ENCODE measurements around the gene ARID5B.

ARID5B gene

GRCh38 chr10:61888744-61889143, 12.8 kb upstream of the ARID5B start:
- DNase-seq (ENCODE audit: low read depth, low spot score), result no peak

- DNase-seq (ENCODE audit: low read depth, low spot score), result no peak
These were observed 11.1 kb upstream of the ARID5B start for GRCh38 chr10:61890430-61890829.

DNA sequence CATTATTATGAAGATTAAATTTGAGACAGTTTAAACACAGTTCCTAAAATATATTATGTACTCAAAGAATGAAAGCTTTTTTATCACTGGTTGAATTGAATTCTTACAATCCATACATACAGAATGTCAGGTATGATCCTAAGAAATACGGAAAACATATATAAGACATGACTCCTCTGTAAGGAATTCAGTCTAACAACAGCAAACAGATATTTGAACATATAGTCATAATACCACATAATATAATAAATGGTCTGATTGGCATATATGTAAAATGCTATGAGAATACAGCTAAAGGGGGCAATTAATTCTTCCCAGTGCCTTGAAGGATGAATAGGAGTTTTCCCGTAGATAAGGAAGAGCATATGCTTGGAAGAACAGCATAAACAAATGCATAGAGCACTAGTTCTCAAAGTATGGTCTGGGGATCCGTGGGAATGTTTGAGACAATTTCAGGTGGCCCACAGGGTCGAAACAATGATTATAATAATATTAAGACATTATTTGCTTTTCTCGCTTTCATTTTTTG, 10.6 kb upstream of the ARID5B start:
- DNase-seq (ENCODE audit: low read depth, low spot score), result no peak

DNA sequence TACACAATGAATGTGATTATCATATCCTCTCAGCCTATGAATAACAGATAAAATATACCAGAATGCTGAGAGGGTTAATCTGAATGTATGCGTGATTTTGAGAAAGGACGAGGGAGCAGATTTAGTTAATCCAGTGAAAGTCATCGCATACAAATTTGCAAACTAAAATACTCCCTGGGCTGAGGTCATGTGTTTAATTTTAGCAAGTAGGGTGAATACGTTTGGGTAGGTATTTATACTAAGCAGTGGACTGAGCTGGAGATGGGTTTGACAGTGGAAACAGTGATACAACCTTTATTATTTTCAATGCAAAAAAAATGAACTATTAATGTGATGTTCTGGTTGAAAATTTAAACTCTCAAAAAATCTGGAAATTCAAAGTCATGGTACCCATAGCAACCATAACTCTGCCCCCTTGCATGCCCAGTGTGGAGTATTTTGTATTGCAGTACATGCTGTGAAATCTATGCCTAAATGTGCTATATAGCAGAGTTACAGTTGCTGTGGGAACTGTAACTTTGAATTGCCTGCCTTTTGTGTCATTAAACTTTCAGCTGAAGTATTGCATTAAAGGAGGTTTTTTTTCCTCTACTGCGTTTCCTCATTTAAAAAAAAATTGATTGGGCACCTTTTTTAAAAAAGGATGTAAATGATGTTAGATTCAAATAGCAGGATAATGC, 9.5 kb upstream of the ARID5B start:
- no peak for DNase-seq (ENCODE audit: low read depth, low spot score)

DNA sequence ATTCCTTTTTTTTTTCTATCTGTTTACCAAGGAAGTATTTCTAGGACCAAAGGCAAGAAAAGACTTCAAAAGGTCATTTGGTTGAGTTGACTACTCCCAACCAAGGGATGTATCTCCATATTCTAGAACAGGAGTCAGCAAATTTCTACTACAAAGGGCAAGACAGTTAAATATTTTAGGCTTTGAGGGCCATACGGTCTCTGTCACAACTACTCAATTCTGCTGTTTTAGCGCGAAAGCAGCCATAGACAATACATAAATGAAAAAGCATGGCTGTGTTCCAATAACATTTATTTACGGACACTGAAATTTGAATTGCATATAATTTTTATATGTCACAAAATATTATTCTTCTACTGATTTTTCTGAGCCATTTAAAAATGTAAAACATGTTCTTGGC, 8.5 kb upstream of the ARID5B start:
- no peak for DNase-seq (ENCODE audit: low read depth, low spot score)

DNA sequence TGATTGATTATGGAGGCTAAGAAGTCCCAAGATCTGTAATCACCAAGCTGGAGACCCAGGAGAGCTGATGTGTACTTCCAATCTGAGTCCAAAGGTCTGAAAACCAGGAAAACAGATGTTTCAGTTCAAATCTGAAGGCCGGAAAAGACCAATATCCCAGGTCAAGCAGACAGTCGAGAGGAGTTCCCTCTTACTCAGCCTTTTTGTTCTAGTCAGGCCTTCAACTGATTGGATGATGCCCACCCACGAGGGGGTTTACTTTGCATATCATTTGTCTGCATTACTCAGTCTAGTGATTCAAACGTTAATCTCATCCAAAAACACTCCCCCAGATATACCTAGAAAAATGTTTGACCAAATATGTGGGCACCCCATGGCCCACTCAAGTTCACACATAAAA, 7.4 kb upstream of the ARID5B start:
- no peak for DNase-seq (ENCODE audit: low read depth, low spot score)

DNA sequence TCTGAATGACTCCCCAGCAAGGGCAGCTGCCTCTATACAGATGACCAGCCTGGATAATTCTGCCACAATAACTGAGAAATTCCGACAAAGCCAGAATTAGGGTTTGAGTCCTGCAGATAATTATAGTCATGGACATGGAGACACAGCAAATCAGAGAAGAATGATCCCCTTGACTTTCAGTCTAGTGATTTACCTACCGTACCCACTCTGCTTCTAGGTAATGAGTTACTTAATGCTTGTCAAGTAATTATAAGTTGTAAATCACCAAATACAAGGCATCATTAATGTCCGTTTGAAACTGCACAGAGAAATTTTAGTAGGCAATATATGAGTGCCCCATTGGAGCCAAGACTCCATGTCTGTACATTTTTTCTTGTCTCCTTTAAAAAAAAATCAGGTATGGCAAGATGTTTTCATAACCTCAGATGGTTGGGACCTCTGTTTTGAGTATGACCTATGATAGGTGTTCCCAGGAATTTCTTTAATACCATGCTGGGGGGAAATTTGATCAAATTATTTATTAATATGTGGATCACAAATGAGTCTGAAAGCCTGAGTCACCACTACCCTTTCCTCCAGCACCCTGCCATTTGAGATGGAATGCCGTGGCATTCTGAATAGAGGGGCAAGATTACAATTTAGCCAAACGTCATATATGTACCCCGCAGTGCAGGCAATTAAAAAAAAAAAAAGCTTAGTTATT, 5.5 kb upstream of the ARID5B start:
- DNase-seq (ENCODE audit: low read depth, low spot score), result no peak

GRCh38 chr10:61896854-61897661, 4.4 kb upstream of the ARID5B start:
- DNase-seq (ENCODE audit: low read depth, low spot score), result peak; percentile 59

DNA sequence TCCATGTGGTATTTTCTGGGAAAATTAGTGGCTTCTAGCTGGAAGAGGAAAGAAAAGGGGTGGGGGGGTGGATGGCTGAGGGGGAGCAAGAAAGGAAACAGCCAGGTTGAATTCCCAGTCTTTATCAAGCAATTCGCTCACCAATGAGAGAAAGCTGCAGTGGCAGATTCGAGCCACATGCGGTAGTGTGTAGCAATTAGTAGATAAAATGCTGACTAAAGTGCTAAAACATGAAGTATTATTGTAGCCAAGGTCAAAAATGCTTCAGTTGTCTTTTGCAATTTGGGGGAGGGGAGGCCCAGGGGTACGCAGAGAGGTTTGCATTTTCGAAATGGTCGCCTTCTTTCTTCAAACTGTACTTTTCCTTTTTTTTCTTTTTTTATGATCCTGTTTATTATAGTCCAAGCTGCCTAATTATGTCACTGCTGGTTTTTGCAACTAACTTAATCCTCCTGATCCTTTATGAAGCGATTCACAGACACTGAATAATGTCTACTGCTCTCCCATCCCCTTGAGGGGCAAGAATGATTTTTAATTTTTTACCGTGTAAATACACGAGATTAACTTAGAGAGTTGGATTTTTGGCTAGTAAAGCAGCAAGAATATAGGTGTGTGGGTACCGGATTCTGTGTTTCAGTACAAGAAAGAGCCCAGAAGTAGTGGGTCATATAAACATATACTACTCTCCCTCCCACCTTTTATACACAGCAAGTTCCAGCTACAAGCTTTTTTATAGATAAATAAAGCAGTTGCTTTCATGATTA, 3.6 kb upstream of the ARID5B start:
- DNase-seq (ENCODE audit: low read depth, low spot score), result no peak

DNA sequence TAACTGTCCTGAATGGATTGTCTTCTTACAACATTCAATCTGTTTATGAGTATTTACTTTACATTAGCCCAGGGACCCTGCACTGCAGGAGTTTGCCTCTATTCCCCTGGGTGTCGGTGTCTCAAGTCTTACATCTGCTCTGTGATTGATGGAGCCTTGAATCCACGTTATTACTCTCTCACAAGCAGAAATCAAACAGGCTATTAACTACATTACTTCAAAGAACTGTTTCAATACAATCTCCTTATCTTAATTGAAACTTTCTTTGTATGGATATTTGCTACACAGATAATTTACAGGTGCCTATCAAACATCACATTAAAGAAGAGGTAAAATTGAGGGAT, 3.1 kb upstream of the ARID5B start:
- no peak for DNase-seq (ENCODE audit: low read depth, low spot score)

- DNase-seq (ENCODE audit: low read depth, low spot score), result no peak
These were observed 2.4 kb upstream of the ARID5B start for GRCh38 chr10:61899069-61899531.

DNA sequence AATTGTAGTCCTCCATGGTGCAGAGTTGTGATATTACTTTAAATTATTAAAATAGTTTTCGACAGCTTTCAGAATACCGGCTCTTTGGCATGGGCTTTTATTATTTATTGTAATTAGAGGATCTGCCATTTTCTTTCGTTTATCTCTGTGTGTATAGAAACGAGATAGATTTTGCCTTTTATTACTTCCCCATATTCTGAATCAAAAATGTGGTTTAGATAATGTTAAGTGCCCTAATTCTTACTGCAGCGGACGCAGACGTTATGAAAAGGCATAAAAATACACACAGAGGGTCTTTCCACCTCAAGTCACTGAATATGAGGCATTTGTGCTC, 1.9 kb upstream of the ARID5B start:
- no peak for DNase-seq (ENCODE audit: low read depth, low spot score)

GRCh38 chr10:61899997-61900828, 1.3 kb upstream of the ARID5B start:
- no peak for DNase-seq (ENCODE audit: low read depth, low spot score)

GRCh38 chr10:61901829-61902444, 438 bp downstream of the ARID5B start:
- DNase-seq (ENCODE audit: low read depth, low spot score), result no peak

GRCh38 chr10:61902445-61903220, 1.1 kb downstream of the ARID5B start:
- no peak for DNase-seq (ENCODE audit: low read depth, low spot score)

- no peak for DNase-seq (ENCODE audit: low read depth, low spot score)
These were observed 1.9 kb downstream of the ARID5B start for GRCh38 chr10:61903221-61903927.

- no peak for DNase-seq (ENCODE audit: low read depth, low spot score)
These were observed 2.4 kb downstream of the ARID5B start for GRCh38 chr10:61903928-61904344.

GRCh38 chr10:61904733-61905725, 3.5 kb downstream of the ARID5B start:
- DNase-seq (ENCODE audit: low read depth, low spot score), result no peak
